K562 (cell line): ENCODE measurements around the gene VASH1.

Experiments used
- BCOR ChIP-seq: fragments of 450-650 bp; IDR thresholded peaks from 2 replicates; pipeline ENCODE4 v1.6.1; 2016
- CTCF ChIP-seq, 3 experiments: IDR thresholded peaks in 2 of 3; conservative IDR thresholded peaks in 1 of 3; 2 replicates each; pipeline ENCODE4 v1.5.1; 2011 to 2012; ENCODE audit warnings: low read length in 3 of 3, mild to moderate bottlenecking in 3 of 3, control low read depth in 2 of 3, improper control_type of control experiment in 1 of 3, inconsistent platforms in 1 of 3, low read depth in 1 of 3, mixed read lengths in 1 of 3, moderate library complexity in 1 of 3; ENCODE audit not compliant: insufficient read depth in 2 of 3
- ELF1 ChIP-seq: fragments of 200-800 bp; sonication (Bioruptor generic); IDR thresholded peaks from 2 replicates; pipeline ENCODE4 v1.6.1; 2016; ENCODE audit warnings: missing genetic modification characterization, missing compliant biosample characterization
- KDM5B ChIP-seq: fragments of 200-600 bp; sonication (generic); IDR thresholded peaks from 2 replicates; pipeline ENCODE4 v1.6.1; 2012; ENCODE audit warnings: low read depth, mild to moderate bottlenecking, moderate library complexity, low read length, control low read depth, inconsistent platforms; ENCODE audit not compliant: insufficient replicate concordance
- L3MBTL2 ChIP-seq: fragments of 450-650 bp; IDR thresholded peaks from 2 replicates; pipeline ENCODE4 v1.6.1; 2016; ENCODE audit warnings: mild to moderate bottlenecking, moderate library complexity
- POLR2A ChIP-seq: fragments of 450-650 bp; conservative IDR thresholded peaks from 2 replicates; pipeline ENCODE4 v1.6.1; 2016
- POLR2AphosphoS5 ChIP-seq: IDR thresholded peaks from 2 replicates; pipeline ENCODE4 v1.6.1; 2011; ENCODE audit warnings: mild to moderate bottlenecking, low read depth, low read length, moderate library complexity; ENCODE audit not compliant: control insufficient read depth, insufficient read depth
- SREBF2 ChIP-seq: sonication (generic); formaldehyde crosslinking; IDR thresholded peaks from 2 replicates; pipeline ENCODE4 v1.4.0; 2020; ENCODE audit warnings: mild to moderate bottlenecking, missing genetic modification reagents
- ZNF143 ChIP-seq: sonication (generic); formaldehyde crosslinking; IDR thresholded peaks from 2 replicates; pipeline ENCODE4 v1.9.0; 2022; ENCODE audit warnings: mild to moderate bottlenecking, missing genetic modification reagents
- ZNF778 ChIP-seq: fragments of 450-650 bp; formaldehyde crosslinking; IDR thresholded peaks from 2 replicates; pipeline ENCODE4 v1.4.0; 2020; ENCODE audit warnings: mild to moderate bottlenecking, moderate library complexity

- no peak for TF ChIP-seq BCOR
- TF ChIP-seq ZNF778 (CRISPR knock-in tag), result no peak
- no peak for TF ChIP-seq POLR2A
- TF ChIP-seq POLR2AphosphoS5, result no peak
- no peak for TF ChIP-seq KDM5B
- no peak for TF ChIP-seq ZNF143 (CRISPR knock-in tag)
- TF ChIP-seq SREBF2, result no peak
- no peak for TF ChIP-seq CTCF (IDR thresholded peaks at IDR 0.05 in 2 of 3, conservative IDR thresholded peaks at IDR 0.05 in 1 of 3; ENCODE audit: insufficient read depth in 2 of 3, low read depth in 1 of 3, low read length in 3 of 3)
- no peak for TF ChIP-seq ELF1
- TF ChIP-seq L3MBTL2, result no peak
These were observed 69.3 kb downstream of the VASH1 start for GRCh38 chr14:76830556-76830955.
